K562 (cell line): ENCODE data around the gene N4BP3. TPM values are rescaled to one million over a fixed set of nuclear protein-coding genes. Genes with fewer than 3 reads are reported as not detected.

Source experiments
- ARID2 ChIP-seq: fragments of 450-650 bp; IDR thresholded peaks from 2 replicates; pipeline ENCODE4 v1.6.1; 2017; ENCODE audit warnings: antibody characterized with exemption, mild to moderate bottlenecking
- DDX20 ChIP-seq: fragments of 450-650 bp; IDR thresholded peaks from 2 replicates; pipeline ENCODE4 v1.6.1; 2016; ENCODE audit warnings: missing genetic modification characterization, low read depth, mild to moderate bottlenecking, missing compliant biosample characterization, moderate library complexity
- FOSL1 ChIP-seq: fragments of 200-800 bp; sonication (Bioruptor generic); conservative IDR thresholded peaks from 2 replicates; pipeline ENCODE4 v1.6.1; 2016; ENCODE audit warnings: missing genetic modification characterization, missing compliant biosample characterization
- KLF13 ChIP-seq: fragments of 450-650 bp; IDR thresholded peaks from 2 replicates; pipeline ENCODE4 v1.6.1; 2016; ENCODE audit warnings: missing genetic modification characterization, low read depth, mild to moderate bottlenecking, missing compliant biosample characterization, moderate library complexity, borderline replicate concordance
- L3MBTL2 ChIP-seq: fragments of 450-650 bp; IDR thresholded peaks from 2 replicates; pipeline ENCODE4 v1.6.1; 2016; ENCODE audit warnings: mild to moderate bottlenecking, moderate library complexity
- MXI1 ChIP-seq: IDR thresholded peaks from 2 replicates; pipeline ENCODE4 v1.6.1; 2011; ENCODE audit warnings: low read depth, mild to moderate bottlenecking, improper control_type of control experiment, low read length
- PPARD ChIP-seq: fragments of 250-450 bp; sonication (Bioruptor Pico); IDR thresholded peaks from 2 replicates; pipeline ENCODE4 v1.8.0; 2022; ENCODE audit warnings: inconsistent platforms, mild to moderate bottlenecking, moderate library complexity
- SREBF1 ChIP-seq: fragments of 150-350 bp; IDR thresholded peaks from 2 replicates; pipeline ENCODE4 v1.6.1; 2014; ENCODE audit warnings: antibody characterized with exemption, low read depth, low read length, borderline replicate concordance
- SRF ChIP-seq, 2 experiments: fragments of 250-450, 450-650 bp in 1 of 2; sonication (Bioruptor Pico) in 1 of 2; sonication (generic) in 1 of 2; formaldehyde crosslinking; IDR thresholded peaks; 2 replicates each; pipeline versions ENCODE4 v1.5.0 to v1.5.1; 2020 to 2022; ENCODE audit warnings: mild to moderate bottlenecking in 1 of 2, missing genetic modification reagents in 1 of 2
- ZBTB17 ChIP-seq: fragments of 450-650 bp; formaldehyde crosslinking; IDR thresholded peaks from 2 replicates; pipeline ENCODE4 v1.4.0; 2020; ENCODE audit warnings: mild to moderate bottlenecking
- ZBTB7A ChIP-seq: IDR thresholded peaks from 2 replicates; pipeline ENCODE4 v1.6.1; 2011; ENCODE audit warnings: low read depth, mild to moderate bottlenecking, low read length, moderate library complexity, borderline replicate concordance; ENCODE audit not compliant: control insufficient read depth
- ZFP1 ChIP-seq: fragments of 450-650 bp; formaldehyde crosslinking; IDR thresholded peaks from 2 replicates; pipeline ENCODE4 v1.4.0; 2020; ENCODE audit warnings: mild to moderate bottlenecking, mixed read lengths
- polyA plus RNA-seq, 8 experiments: library from polyadenylated mRNA; depleted of rRNA in 4 of 8; stranded (reverse) in 5 of 8; unstranded in 3 of 8; fragments of >200 nt; fragmentation: Nextera tagmentation in 2 of 8; fragmentation: Illumina TruSeq in 1 of 8; extraction: Ambion mirVana in 2 of 8; extraction: Trizol in 1 of 8; gene quantifications; 2 replicates each; pipeline versions ENCODE4 v1.2.1 to v1.2.3, GENCODE V29; 2011 to 2014; ENCODE audit warnings: inconsistent platforms in 1 of 8, missing spikeins in 1 of 8
- total RNA-seq, 7 experiments: library from RNA; depleted of rRNA in 6 of 7; stranded (reverse); fragments of >200 nt in 6 of 7; fragmentation: Illumina TruSeq in 2 of 7; extraction: Trizol in 2 of 7; gene quantifications; 2 replicates each; pipeline versions ENCODE4 v1.2.1 to v1.2.3, GENCODE V29; 2011 to 2021; ENCODE audit warnings: low replicate concordance in 1 of 7
- TF ChIP-seq, protein P1 (sequence below): sonication (generic); formaldehyde crosslinking; IDR thresholded peaks from 2 replicates; pipeline ENCODE4 v1.9.0; 2022; ENCODE audit warnings: mild to moderate bottlenecking, missing genetic modification reagents
- TF ChIP-seq, protein P2 (sequence below): sonication (generic); formaldehyde crosslinking; IDR thresholded peaks from 2 replicates; pipeline ENCODE4 v1.8.0; 2022; ENCODE audit warnings: missing genetic modification reagents, mild to moderate bottlenecking, borderline replicate concordance
- TF ChIP-seq, protein P3 (sequence below): IDR thresholded peaks from 3 replicates; pipeline ENCODE4 v1.6.1; 2011; ENCODE audit warnings: borderline replicate concordance, mild to moderate bottlenecking, moderate library complexity; ENCODE audit not compliant: insufficient read length; ENCODE audit errors: extremely low read depth

Gene N4BP3
- total and polyA plus RNA-seq, 9 of the 15 experiments (the other 6 are each of a cell fraction or from before 2014, with no cell fraction given), result 0.06 to 7.0 (median 2.4) TPM

DNA sequence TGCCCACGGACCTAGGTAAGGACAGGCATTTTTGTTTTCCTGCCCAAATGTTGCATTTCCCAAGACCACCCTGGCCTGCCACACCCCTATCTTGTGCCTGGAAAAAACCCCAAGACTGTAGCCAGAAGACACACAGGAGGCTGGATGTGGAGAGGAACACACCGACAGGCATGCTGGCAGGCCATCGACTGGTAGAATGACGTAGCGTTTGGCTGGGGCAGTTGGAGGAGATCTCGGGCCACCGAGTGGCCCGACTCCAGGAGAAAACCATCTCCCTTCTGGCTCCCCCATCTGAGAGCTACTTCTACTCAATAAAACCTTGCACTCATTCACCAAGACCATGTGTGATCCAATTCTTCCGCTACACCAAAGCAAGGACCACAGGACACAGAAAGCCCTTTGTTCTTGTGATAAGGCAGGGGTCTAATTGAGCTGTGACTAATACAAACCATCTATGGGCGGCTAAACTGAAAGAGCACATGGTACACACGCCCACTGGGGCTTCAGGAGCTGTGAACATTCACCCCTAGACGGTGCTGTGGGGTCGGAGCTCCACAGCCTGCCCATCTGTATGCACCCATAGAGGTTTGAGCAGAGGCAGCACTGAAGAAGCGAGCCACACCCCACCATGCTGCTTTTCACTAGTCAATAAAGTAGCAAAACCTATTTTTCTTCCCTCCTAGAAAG lies 38.9 kb upstream of the N4BP3 start (continued):
- TF ChIP-seq SREBF1, result no peak
- TF ChIP-seq, protein P1, sequence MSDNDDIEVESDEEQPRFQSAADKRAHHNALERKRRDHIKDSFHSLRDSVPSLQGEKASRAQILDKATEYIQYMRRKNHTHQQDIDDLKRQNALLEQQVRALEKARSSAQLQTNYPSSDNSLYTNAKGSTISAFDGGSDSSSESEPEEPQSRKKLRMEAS (CRISPR knock-in tag), result peak; percentile 90
- TF ChIP-seq ZBTB17 (CRISPR knock-in tag), result no peak
- TF ChIP-seq SRF (CRISPR knock-in tag; IDR thresholded peaks at IDR 0.05), result no peak
- TF ChIP-seq L3MBTL2, result peak; percentile 74
- TF ChIP-seq, protein P2, sequence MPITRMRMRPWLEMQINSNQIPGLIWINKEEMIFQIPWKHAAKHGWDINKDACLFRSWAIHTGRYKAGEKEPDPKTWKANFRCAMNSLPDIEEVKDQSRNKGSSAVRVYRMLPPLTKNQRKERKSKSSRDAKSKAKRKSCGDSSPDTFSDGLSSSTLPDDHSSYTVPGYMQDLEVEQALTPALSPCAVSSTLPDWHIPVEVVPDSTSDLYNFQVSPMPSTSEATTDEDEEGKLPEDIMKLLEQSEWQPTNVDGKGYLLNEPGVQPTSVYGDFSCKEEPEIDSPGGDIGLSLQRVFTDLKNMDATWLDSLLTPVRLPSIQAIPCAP (CRISPR knock-in tag), result no peak
- TF ChIP-seq MXI1, result no peak
- no peak for TF ChIP-seq PPARD (CRISPR knock-in tag)
- peak; percentile 40; the same call in 1 of the 2 replicates for TF ChIP-seq FOSL1 (tag)
- no peak for TF ChIP-seq ARID2
- TF ChIP-seq, protein P3, sequence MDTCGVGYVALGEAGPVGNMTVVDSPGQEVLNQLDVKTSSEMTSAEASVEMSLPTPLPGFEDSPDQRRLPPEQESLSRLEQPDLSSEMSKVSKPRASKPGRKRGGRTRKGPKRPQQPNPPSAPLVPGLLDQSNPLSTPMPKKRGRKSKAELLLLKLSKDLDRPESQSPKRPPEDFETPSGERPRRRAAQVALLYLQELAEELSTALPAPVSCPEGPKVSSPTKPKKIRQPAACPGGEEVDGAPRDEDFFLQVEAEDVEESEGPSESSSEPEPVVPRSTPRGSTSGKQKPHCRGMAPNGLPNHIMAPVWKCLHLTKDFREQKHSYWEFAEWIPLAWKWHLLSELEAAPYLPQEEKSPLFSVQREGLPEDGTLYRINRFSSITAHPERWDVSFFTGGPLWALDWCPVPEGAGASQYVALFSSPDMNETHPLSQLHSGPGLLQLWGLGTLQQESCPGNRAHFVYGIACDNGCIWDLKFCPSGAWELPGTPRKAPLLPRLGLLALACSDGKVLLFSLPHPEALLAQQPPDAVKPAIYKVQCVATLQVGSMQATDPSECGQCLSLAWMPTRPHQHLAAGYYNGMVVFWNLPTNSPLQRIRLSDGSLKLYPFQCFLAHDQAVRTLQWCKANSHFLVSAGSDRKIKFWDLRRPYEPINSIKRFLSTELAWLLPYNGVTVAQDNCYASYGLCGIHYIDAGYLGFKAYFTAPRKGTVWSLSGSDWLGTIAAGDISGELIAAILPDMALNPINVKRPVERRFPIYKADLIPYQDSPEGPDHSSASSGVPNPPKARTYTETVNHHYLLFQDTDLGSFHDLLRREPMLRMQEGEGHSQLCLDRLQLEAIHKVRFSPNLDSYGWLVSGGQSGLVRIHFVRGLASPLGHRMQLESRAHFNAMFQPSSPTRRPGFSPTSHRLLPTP, result no peak
- TF ChIP-seq KLF13 (tag), result peak; percentile 63; the same call in 1 of the 2 replicates
- TF ChIP-seq ZBTB7A, result peak; percentile 63
- TF ChIP-seq ZFP1 (CRISPR knock-in tag), result no peak
- TF ChIP-seq DDX20 (tag), result no peak
